GM23338 (cell line): Measurements from ENCODE around the gene PPP1R27. TPM values are rescaled to one million over a fixed set of nuclear protein-coding genes. Genes with fewer than 3 reads are reported as not detected.

Experiments
- ATAC-seq: fragments of 200-7000 bp; cut with Tn5 transposase; 3 replicates; pipeline ENCODE4 v1.9.1; 2020
- DNase-seq: peaks from one replicate; pipeline ENCODE4 v3.0.0-alpha.2; 2015; ENCODE audit warnings: low spot score
- H2AFZ ChIP-seq: fragments of 200-600 bp; sonication (generic); 2 replicates; pipeline ENCODE4 v1.8.0; 2016; ENCODE audit warnings: antibody characterized with exemption, mild to moderate bottlenecking, moderate library complexity
- H3F3A ChIP-seq: fragments of 200-600 bp; sonication (generic); replicated peaks from 2 replicates; pipeline ENCODE4 v1.8.0; 2017; ENCODE audit warnings: antibody characterized with exemption, mixed run types, low read depth
- H3K27ac ChIP-seq: fragments of 200-600 bp; sonication (generic); 2 replicates; pipeline ENCODE4 v1.6.1; 2016; ENCODE audit warnings: low read depth
- H3K27me3 ChIP-seq: fragments of 200-600 bp; sonication (generic); 2 replicates; pipeline ENCODE4 v1.8.0; 2016; ENCODE audit warnings: mild to moderate bottlenecking, mixed run types, moderate library complexity; ENCODE audit not compliant: insufficient read depth
- H3K36me3 ChIP-seq: fragments of 200-600 bp; sonication (generic); 2 replicates; pipeline ENCODE4 v1.8.0; 2016; ENCODE audit warnings: mild to moderate bottlenecking; ENCODE audit not compliant: insufficient read depth
- H3K4me1 ChIP-seq: fragments of 200-600 bp; sonication (generic); 2 replicates; pipeline ENCODE4 v1.8.0; 2016; ENCODE audit warnings: mild to moderate bottlenecking, moderate library complexity; ENCODE audit not compliant: insufficient read depth
- H3K4me2 ChIP-seq: fragments of 200-600 bp; sonication (generic); 2 replicates; pipeline ENCODE4 v1.7.1; 2017; ENCODE audit warnings: mixed run types
- H3K4me3 ChIP-seq: fragments of 200-600 bp; sonication (generic); 2 replicates; pipeline ENCODE4 v1.6.1; 2016; ENCODE audit warnings: mixed run types
- H3K79me2 ChIP-seq: fragments of 200-600 bp; sonication (generic); replicated peaks from 2 replicates; pipeline ENCODE4 v1.8.0; 2017; ENCODE audit warnings: mild to moderate bottlenecking; ENCODE audit not compliant: insufficient read depth
- H3K9me2 ChIP-seq: fragments of 200-600 bp; sonication (generic); 2 replicates; pipeline ENCODE4 v1.8.0; 2017; ENCODE audit not compliant: insufficient read depth
- H4K20me1 ChIP-seq: fragments of 200-600 bp; sonication (generic); replicated peaks from 2 replicates; pipeline ENCODE4 v1.8.0; 2017; ENCODE audit warnings: mild to moderate bottlenecking; ENCODE audit not compliant: insufficient read depth
- H3K27ac Mint-ChIP-seq: 2 replicates; pipeline ENCODE4 v1.8.0; 2020; ENCODE audit warnings: inconsistent platforms, mild to moderate bottlenecking, moderate library complexity, mixed read lengths
- H3K27me3 Mint-ChIP-seq: 3 replicates; pipeline ENCODE4 v1.8.0; 2022; ENCODE audit warnings: low read depth, mild to moderate bottlenecking, moderate library complexity, mixed read lengths, inconsistent platforms; ENCODE audit not compliant: insufficient read depth, poor library complexity
- H3K36me3 Mint-ChIP-seq: 3 replicates; pipeline ENCODE4 v1.8.0; 2021; ENCODE audit warnings: low read depth, mild to moderate bottlenecking, inconsistent platforms, moderate library complexity, mixed read lengths
- H3K4me1 Mint-ChIP-seq: 3 replicates; pipeline ENCODE4 v1.8.0; 2020; ENCODE audit warnings: mild to moderate bottlenecking, inconsistent platforms, mixed read lengths
- H3K4me3 Mint-ChIP-seq: 3 replicates; pipeline ENCODE4 v1.8.0; 2021; ENCODE audit warnings: moderate library complexity, mild to moderate bottlenecking, inconsistent platforms, mixed read lengths
- H3K9me3 Mint-ChIP-seq: 3 replicates; pipeline ENCODE4 v1.8.0; 2020; ENCODE audit warnings: moderate library complexity, mild to moderate bottlenecking, inconsistent platforms, mixed read lengths
- EZH2phosphoT487 ChIP-seq: fragments of 200-600 bp; sonication (generic); IDR thresholded peaks from one replicate; pipeline ENCODE4 v1.8.1; 2018; ENCODE audit warnings: antibody characterized with exemption; ENCODE audit not compliant: unreplicated experiment
- STAT1 ChIP-seq: IDR thresholded peaks from one replicate; pipeline ENCODE4 v1.6.1; 2016; ENCODE audit warnings: antibody characterized with exemption; ENCODE audit not compliant: unreplicated experiment
- ZNF331 ChIP-seq: fragments of 250-450 bp; sonication (Bioruptor Pico); IDR thresholded peaks from 2 replicates; pipeline ENCODE4 v1.5.0; 2020; ENCODE audit warnings: low read depth, mild to moderate bottlenecking, moderate library complexity
- polyA plus RNA-seq: library from polyadenylated mRNA; unstranded; fragments of >200 nt; fragmentation: Nextera tagmentation; extraction: Ambion mirVana; gene quantifications from 2 replicates; pipeline ENCODE4 v1.2.1, GENCODE V29; 2016
- total RNA-seq: library from RNA; depleted of rRNA; stranded (reverse); fragments of >200 nt; shearing (Covaris generic); gene quantifications from 2 replicates; pipeline ENCODE4 v1.2.3, GENCODE V29; 2014
- TF ChIP-seq, protein P1 (sequence below): fragments of 250-450 bp; sonication (Bioruptor Pico); IDR thresholded peaks from 2 replicates; pipeline ENCODE4 v1.5.0; 2020; ENCODE audit warnings: mild to moderate bottlenecking, moderate library complexity
- TF ChIP-seq, protein P2 (sequence below): IDR thresholded peaks from 2 replicates; pipeline ENCODE4 v1.6.1; 2016; ENCODE audit warnings: antibody characterized with exemption

Gene PPP1R27
- total and polyA plus RNA-seq, 2 experiments from 2014 or later, result 0.65 TPM; not detected in 1

DNA sequence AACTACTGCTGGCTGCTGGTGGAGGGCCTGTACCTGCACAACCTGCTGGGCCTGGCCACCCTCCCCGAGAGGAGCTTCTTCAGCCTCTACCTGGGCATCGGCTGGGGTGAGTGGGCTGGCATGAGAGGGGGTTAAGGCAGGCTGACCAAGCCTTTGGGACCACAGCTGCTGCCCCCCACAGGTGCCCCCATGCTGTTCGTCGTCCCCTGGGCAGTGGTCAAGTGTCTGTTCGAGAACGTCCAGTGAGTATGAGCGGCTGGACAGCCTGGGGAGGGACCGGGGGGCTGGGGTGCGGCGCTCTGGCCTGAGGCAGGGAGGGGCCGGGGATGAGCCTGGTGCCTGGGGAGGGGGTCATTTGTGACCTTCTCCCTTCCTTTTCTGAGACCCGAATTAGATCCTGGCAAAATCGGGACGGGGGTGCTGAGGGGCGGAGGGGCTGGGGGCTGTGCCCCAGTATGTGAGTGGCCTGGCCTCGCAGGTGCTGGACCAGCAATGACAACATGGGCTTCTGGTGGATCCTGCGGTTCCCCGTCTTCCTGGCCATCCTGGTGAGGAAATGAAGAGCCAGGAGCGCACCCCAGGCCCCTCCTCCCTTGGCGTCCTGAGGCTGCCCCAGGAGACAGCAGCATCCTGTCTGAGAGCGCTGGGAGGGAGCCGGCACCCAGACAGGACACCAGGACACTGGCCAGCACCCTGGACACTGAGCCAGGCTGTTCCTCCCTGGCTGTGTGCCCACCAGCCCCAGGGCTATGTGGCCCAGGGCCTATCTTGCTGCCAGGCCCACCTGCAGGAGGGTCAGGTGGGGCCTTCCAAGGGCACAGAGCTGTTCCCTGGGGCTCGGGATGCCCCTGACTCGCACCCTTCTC is 22.9 kb downstream of the PPP1R27 start (continued):
- TF ChIP-seq, protein P1, sequence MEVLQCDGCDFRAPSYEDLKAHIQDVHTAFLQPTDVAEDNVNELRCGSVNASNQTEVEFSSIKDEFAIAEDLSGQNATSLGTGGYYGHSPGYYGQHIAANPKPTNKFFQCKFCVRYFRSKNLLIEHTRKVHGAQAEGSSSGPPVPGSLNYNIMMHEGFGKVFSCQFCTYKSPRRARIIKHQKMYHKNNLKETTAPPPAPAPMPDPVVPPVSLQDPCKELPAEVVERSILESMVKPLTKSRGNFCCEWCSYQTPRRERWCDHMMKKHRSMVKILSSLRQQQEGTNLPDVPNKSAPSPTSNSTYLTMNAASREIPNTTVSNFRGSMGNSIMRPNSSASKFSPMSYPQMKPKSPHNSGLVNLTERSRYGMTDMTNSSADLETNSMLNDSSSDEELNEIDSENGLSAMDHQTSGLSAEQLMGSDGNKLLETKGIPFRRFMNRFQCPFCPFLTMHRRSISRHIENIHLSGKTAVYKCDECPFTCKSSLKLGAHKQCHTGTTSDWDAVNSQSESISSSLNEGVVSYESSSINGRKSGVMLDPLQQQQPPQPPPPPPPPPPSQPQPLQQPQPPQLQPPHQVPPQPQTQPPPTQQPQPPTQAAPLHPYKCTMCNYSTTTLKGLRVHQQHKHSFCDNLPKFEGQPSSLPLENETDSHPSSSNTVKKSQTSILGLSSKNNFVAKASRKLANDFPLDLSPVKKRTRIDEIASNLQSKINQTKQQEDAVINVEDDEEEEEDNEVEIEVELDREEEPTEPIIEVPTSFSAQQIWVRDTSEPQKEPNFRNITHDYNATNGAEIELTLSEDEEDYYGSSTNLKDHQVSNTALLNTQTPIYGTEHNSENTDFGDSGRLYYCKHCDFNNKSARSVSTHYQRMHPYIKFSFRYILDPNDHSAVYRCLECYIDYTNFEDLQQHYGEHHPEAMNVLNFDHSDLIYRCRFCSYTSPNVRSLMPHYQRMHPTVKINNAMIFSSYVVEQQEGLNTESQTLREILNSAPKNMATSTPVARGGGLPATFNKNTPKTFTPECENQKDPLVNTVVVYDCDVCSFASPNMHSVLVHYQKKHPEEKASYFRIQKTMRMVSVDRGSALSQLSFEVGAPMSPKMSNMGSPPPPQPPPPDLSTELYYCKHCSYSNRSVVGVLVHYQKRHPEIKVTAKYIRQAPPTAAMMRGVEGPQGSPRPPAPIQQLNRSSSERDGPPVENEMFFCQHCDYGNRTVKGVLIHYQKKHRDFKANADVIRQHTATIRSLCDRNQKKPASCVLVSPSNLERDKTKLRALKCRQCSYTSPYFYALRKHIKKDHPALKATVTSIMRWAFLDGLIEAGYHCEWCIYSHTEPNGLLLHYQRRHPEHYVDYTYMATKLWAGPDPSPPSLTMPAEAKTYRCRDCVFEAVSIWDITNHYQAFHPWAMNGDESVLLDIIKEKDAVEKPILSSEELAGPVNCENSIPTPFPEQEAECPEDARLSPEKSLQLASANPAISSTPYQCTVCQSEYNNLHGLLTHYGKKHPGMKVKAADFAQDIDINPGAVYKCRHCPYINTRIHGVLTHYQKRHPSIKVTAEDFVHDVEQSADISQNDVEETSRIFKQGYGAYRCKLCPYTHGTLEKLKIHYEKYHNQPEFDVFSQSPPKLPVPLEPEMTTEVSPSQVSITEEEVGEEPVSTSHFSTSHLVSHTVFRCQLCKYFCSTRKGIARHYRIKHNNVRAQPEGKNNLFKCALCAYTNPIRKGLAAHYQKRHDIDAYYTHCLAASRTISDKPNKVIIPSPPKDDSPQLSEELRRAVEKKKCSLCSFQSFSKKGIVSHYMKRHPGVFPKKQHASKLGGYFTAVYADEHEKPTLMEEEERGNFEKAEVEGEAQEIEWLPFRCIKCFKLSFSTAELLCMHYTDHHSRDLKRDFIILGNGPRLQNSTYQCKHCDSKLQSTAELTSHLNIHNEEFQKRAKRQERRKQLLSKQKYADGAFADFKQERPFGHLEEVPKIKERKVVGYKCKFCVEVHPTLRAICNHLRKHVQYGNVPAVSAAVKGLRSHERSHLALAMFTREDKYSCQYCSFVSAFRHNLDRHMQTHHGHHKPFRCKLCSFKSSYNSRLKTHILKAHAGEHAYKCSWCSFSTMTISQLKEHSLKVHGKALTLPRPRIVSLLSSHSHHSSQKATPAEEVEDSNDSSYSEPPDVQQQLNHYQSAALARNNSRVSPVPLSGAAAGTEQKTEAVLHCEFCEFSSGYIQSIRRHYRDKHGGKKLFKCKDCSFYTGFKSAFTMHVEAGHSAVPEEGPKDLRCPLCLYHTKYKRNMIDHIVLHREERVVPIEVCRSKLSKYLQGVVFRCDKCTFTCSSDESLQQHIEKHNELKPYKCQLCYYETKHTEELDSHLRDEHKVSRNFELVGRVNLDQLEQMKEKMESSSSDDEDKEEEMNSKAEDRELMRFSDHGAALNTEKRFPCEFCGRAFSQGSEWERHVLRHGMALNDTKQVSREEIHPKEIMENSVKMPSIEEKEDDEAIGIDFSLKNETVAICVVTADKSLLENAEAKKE, result no peak
- TF ChIP-seq ZNF331 (CRISPR knock-in tag), result no peak
- TF ChIP-seq STAT1, result no peak

DNA sequence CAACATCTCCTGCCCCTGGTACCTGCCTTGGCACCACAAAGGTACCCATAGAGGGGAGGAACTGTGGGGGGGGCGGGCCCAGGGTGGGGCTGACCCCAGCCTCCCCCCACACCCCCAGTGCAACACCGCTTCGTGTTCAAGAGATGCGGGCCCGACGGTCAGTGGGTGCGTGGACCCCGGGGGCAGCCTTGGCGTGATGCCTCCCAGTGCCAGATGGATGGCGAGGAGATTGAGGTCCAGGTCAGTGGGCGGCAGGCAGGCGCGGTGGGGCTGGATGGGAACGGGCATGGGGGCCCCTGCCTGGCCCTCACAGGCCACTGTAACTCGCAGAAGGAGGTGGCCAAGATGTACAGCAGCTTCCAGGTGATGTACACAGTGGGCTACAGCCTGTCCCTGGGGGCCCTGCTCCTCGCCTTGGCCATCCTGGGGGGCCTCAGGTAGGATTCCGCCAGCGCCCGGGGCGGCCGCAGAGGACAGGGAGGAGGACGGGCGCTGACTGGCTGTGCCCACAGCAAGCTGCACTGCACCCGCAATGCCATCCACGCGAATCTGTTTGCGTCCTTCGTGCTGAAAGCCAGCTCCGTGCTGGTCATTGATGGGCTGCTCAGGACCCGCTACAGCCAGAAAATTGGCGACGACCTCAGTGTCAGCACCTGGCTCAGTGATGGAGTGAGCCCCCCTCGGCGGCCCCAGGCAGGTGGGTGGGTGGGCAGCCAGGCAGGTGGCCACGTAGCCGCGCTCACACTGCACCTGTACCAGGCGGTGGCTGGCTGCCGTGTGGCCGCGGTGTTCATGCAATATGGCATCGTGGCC is 23.8 kb downstream of the PPP1R27 start:
- no peak overlapping the region for H3K4me2 ChIP-seq
- H3K36me3 Mint-ChIP-seq, result no peaks in the 10 kb centered on the region; the same call in 2 of the 3 replicates
- no peaks in the 10 kb centered on the region for H3K36me3 ChIP-seq
- H3K27me3 ChIP-seq, result peaks cover 4% of the 10 kb centered on the region
- H3K9me2 ChIP-seq, result no peaks in the 10 kb centered on the region
- peaks cover 4% of the 10 kb centered on the region for H3K9me3 Mint-ChIP-seq
- DNase-seq, result no peak
- H3K4me1 ChIP-seq, result no peaks in the 10 kb centered on the region
- no peaks in the 10 kb centered on the region; the same call in 1 of the 2 replicates for H3F3A ChIP-seq
- H3K4me3 Mint-ChIP-seq, result no peak overlapping the region
- no peak overlapping the region for H3K27ac Mint-ChIP-seq
- no peak overlapping the region for H3K4me3 ChIP-seq
- H3K79me2 ChIP-seq, result no peaks in the 10 kb centered on the region
- H4K20me1 ChIP-seq, result no peaks in the 10 kb centered on the region
- H2AFZ ChIP-seq, result no peak overlapping the region
- no peak for ATAC-seq
- H3K27me3 Mint-ChIP-seq, result peaks cover 22% of the 10 kb centered on the region
- no peak overlapping the region for H3K27ac ChIP-seq
- no peaks in the 10 kb centered on the region for H3K4me1 Mint-ChIP-seq
- no peak for TF ChIP-seq EZH2phosphoT487
- TF ChIP-seq, protein P2, sequence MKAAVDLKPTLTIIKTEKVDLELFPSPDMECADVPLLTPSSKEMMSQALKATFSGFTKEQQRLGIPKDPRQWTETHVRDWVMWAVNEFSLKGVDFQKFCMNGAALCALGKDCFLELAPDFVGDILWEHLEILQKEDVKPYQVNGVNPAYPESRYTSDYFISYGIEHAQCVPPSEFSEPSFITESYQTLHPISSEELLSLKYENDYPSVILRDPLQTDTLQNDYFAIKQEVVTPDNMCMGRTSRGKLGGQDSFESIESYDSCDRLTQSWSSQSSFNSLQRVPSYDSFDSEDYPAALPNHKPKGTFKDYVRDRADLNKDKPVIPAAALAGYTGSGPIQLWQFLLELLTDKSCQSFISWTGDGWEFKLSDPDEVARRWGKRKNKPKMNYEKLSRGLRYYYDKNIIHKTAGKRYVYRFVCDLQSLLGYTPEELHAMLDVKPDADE, result no peak
- TF ChIP-seq, protein P1, result no peak
